Measurements from ENCODE around the gene TMEM185B.

GRCh38 chr2:120228503-120228902, 5.3 kb upstream of the TMEM185B start:
- TF ChIP-seq ZNF274 (IDR thresholded peaks at IDR 0.05; ENCODE audit: low read depth, low read length) = no peak
- TF ChIP-seq YY1 (IDR thresholded peaks at IDR 0.05; ENCODE audit: insufficient read depth, insufficient read length) = no peak
- no peak for TF ChIP-seq SUZ12 (IDR thresholded peaks at IDR 0.05; ENCODE audit: extremely low read depth, insufficient read depth, insufficient read length)
